IgD-negative memory B cell (primary cell): Measurements from ENCODE around the gene LFNG. TPM values are rescaled to one million over a fixed set of nuclear protein-coding genes. Genes with fewer than 3 reads are reported as not detected.
A peak's percentile ranks its signal among the peaks of the same experiment; 100 is the strongest.

Experiments used
- H3K27ac Mint-ChIP-seq, 3 donors: one replicate each; pipeline ENCODE4 v1.8.0; 2020 to 2022; ENCODE audit warnings: mild to moderate bottlenecking in 3 of 3, mixed read lengths in 3 of 3, moderate library complexity in 1 of 3
- H3K27me3 Mint-ChIP-seq: one replicate; pipeline ENCODE4 v1.8.0; 2021; ENCODE audit warnings: mixed read lengths
- H3K36me3 Mint-ChIP-seq: one replicate; pipeline ENCODE4 v1.8.0; 2020; ENCODE audit warnings: mild to moderate bottlenecking, mixed read lengths
- H3K4me1 Mint-ChIP-seq, 3 donors: one replicate each; pipeline ENCODE4 v1.8.0; 2020 to 2022; ENCODE audit warnings: mixed read lengths in 3 of 3, mild to moderate bottlenecking in 1 of 3
- H3K4me3 Mint-ChIP-seq, 4 donors: one replicate each; pipeline ENCODE4 v1.8.0; 2020 to 2022; ENCODE audit warnings: mild to moderate bottlenecking in 4 of 4, mixed read lengths in 4 of 4, moderate library complexity in 3 of 4
- H3K9me3 Mint-ChIP-seq, 3 donors: one replicate each; pipeline ENCODE4 v1.8.0; 2020 to 2021; ENCODE audit warnings: mixed read lengths in 3 of 3, mild to moderate bottlenecking in 1 of 3
- polyA plus RNA-seq: library from polyadenylated mRNA; unstranded; fragments of 300-500 nt; fragmentation: Illumina TruSeq; gene quantifications from one replicate; pipeline ENCODE4 v1.2.3, GENCODE V29; 2021

Gene LFNG
- polyA plus RNA-seq = 1.7 TPM

GRCh38 chr7:2519119-2519930, at the start of gene LFNG:
Gene LFNG, plus strand, starts transcription at chr7:2519774. Its CDS starts 88 bp downstream, at chr7:2519862.
- Mint-ChIP-seq H3K27me3 (no peaks in the 10 kb centered on the region), H3K9me3 (no peaks in the 10 kb centered on the region), H3K27ac (peak within 1 kb of the TSS; percentile 90 to 97 (median 96)), H3K4me3 (peak within 1 kb of the TSS; percentile 94 to 99 (median 97)), H3K4me1 (peaks cover 12 to 23% (median 16%) of the 10 kb centered on the region in 3 donors), H3K36me3 (peaks cover 7% of the 10 kb centered on the region)

GRCh38 chr7:2470204-2471021, 49.2 kb upstream of the LFNG start:
- Mint-ChIP-seq H3K4me3 (no peak overlapping the region), H3K27ac (no peak overlapping the region), H3K4me1 (peaks cover 2 to 5% (median 2%) of the 10 kb centered on the region in 3 donors), H3K9me3 (no peaks in the 10 kb centered on the region), H3K36me3 (no peaks in the 10 kb centered on the region), H3K27me3 (peaks cover 3% of the 10 kb centered on the region)

GRCh38 chr7:2471022-2471329, 48.6 kb upstream of the LFNG start:
- Mint-ChIP-seq H3K4me1 (peaks cover 2 to 5% (median 2%) of the 10 kb centered on the region in 3 donors), H3K9me3 (no peaks in the 10 kb centered on the region), H3K27me3 (peaks cover 3% of the 10 kb centered on the region)

DNA sequence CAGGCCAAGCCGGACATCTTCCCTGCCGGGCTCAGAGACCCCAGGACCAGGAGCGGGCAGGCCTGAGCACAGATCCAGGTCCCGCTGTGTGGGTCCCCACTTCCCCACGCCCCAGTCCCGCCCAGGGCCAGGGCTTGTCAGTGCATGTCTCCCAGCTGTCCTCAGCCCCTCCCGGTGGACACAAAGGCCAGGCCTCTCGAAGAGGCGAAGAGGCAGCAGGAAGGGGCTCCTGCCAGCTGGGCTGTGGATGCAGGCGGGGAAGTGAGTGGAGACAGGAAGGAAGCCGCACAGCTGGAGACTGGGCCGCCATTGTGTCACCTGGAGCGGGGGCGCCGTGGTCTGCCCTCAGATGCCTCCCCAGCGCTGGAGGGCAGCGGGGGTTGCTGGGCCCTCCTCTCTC, 48.2 kb upstream of the LFNG start:
- Mint-ChIP-seq H3K9me3 (no peaks in the 10 kb centered on the region), H3K4me3 (no peak overlapping the region), H3K27me3 (peaks cover 3% of the 10 kb centered on the region), H3K27ac (no peak overlapping the region), H3K36me3 (no peaks in the 10 kb centered on the region), H3K4me1 (peaks cover 2 to 5% (median 2%) of the 10 kb centered on the region in 3 donors)

More at GRCh38 chr7:2471022-2471329, 48.6 kb upstream of the LFNG start:
- Mint-ChIP-seq H3K36me3 (no peaks in the 10 kb centered on the region), H3K4me3 (no peak overlapping the region), H3K27ac (no peak overlapping the region)

DNA sequence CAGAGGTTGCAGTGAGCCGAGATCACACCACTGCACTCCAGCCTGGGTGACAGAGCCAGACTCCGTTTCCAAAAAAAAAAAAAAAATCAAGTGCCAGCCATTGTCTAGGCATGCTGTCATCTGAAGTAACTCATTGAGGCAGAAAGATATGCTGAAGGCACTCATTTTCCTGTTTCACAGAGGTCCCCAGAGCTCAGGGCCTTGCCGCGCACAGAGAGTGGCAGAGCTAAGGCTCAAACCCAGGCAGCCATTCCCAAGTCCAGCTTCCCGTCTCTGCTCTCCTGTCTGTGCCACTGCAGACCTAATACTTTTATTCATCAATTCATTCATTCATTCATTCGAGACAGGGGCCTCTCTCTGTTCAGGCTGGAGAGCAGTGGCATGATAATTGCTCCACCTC, 46.8 kb upstream of the LFNG start:
- Mint-ChIP-seq H3K4me3 (no peak overlapping the region), H3K36me3 (no peaks in the 10 kb centered on the region), H3K27ac (no peak overlapping the region), H3K9me3 (no peaks in the 10 kb centered on the region), H3K4me1 (peaks cover 2 to 5% (median 3%) of the 10 kb centered on the region in 3 donors), H3K27me3 (peaks cover 5% of the 10 kb centered on the region)

- Mint-ChIP-seq H3K27ac (no peak overlapping the region), H3K9me3 (no peaks in the 10 kb centered on the region), H3K36me3 (no peaks in the 10 kb centered on the region), H3K4me3 (no peak overlapping the region), H3K27me3 (peaks cover 5% of the 10 kb centered on the region), H3K4me1 (peaks cover 2 to 5% (median 3%) of the 10 kb centered on the region in 3 donors)
Measured at GRCh38 chr7:2473496-2474180, 45.9 kb upstream of the LFNG start.

GRCh38 chr7:2474224-2474623, 45.4 kb upstream of the LFNG start:
- no peak overlapping the region for H3K27ac Mint-ChIP-seq
- H3K4me1 Mint-ChIP-seq = peaks cover 0 to 1% (median 0%) of the 10 kb centered on the region in 3 donors
- no peak overlapping the region for H3K4me3 Mint-ChIP-seq
- H3K36me3 Mint-ChIP-seq = no peaks in the 10 kb centered on the region
- peaks cover 3% of the 10 kb centered on the region for H3K27me3 Mint-ChIP-seq
- no peaks in the 10 kb centered on the region for H3K9me3 Mint-ChIP-seq

- Mint-ChIP-seq H3K27me3 (peaks cover 3% of the 10 kb centered on the region), H3K27ac (no peak overlapping the region), H3K9me3 (no peaks in the 10 kb centered on the region), H3K36me3 (no peaks in the 10 kb centered on the region), H3K4me3 (no peak overlapping the region), H3K4me1 (peaks cover 0 to 1% (median 0%) of the 10 kb centered on the region in 3 donors)
Measured at GRCh38 chr7:2474813-2475677, 44.5 kb upstream of the LFNG start.

DNA sequence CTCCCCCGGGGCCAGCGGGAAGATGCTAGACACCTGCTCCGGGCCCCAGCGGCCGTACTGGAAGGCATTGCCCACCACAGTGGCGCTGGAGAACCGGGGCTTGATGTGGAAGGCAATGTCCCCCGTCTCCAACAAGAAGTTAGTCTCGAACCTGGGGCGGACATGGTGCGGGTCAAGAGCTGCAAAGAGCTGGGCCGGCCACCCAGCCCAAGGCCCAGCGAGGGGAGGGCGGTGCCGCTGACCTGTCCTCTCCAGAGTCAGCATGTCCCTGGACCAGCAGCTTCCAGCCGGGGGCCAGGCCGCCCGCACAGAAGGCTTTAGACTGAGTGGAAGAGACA, 43.9 kb upstream of the LFNG start:
- no peaks in the 10 kb centered on the region for H3K36me3 Mint-ChIP-seq
- H3K4me3 Mint-ChIP-seq = no peak overlapping the region
- H3K4me1 Mint-ChIP-seq = peaks cover 0 to 1% (median 0%) of the 10 kb centered on the region in 3 donors
- H3K27ac Mint-ChIP-seq = no peak overlapping the region
- peaks cover 3% of the 10 kb centered on the region for H3K27me3 Mint-ChIP-seq
- H3K9me3 Mint-ChIP-seq = no peaks in the 10 kb centered on the region

DNA sequence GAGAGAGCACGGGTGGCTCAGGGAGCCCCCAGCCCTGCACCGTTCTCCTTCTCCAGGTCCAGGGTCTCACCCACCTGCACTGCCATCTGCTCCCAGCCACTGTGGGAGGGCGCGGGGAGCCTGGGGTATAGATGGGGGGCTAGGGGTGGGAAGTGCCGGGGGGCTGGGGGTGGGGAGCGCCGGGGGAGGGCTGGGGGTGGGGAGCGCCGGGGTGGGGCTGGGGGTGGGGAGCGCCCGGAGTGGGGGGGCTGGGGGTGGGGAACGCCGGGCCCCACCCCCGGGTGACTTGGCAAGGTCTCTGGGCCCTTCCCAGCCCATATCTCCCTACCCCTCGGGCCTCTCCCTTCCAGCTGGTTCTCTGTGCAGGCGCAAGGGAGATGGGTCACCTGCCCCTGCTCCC, 43.3 kb upstream of the LFNG start, which contains the start of gene GRIFIN:
TSS of gene GRIFIN (minus strand) at position 101 of the 400 bp plus-strand sequence. CDS start at position 86, 15 bp downstream.
- Mint-ChIP-seq H3K27ac (no peak within 1 kb of the TSS), H3K36me3 (no peaks in the 10 kb centered on the region), H3K27me3 (peaks cover 2% of the 10 kb centered on the region)

DNA sequence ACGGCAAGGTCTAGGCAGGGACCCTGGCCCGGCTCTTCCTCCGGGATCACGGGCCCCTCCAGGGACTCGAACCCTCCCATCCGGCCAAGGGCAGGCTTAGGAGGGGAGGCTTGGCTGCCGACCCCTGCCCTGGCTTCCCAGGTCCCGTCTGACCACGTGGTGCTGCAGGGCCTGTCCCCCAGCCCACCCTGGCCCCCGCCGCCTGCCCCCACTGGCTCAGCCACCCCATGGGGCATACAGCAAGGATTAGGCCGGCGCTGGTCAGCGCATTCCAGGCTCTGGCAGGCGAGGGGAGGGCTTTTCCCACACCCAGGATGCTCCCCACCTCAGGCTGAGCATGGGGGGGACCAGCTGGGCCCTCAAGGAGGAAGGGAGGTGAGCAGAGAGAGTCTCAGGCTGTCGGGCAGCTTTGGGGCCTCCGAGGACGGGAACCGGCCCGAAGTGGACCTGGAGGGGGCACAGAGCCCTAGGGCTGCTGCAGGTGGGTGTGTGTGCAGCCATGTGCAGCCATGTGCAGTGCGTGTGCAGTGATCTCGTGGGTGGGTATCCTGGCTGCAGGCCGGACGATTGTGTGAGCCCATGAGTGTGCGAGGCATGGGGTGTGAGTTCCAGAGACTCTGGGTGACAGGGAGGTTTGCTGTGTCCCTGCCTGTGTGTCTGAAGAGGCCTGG, 42.7 kb upstream of the LFNG start:
- no peaks in the 10 kb centered on the region for H3K36me3 Mint-ChIP-seq
- H3K9me3 Mint-ChIP-seq = no peaks in the 10 kb centered on the region
- H3K4me3 Mint-ChIP-seq = no peak overlapping the region
- H3K27ac Mint-ChIP-seq = no peak overlapping the region
- peaks cover 2% of the 10 kb centered on the region for H3K27me3 Mint-ChIP-seq
- peaks cover 0 to 1% (median 0%) of the 10 kb centered on the region in 3 donors for H3K4me1 Mint-ChIP-seq

More for the DNA sequence above, 43.3 kb upstream of the LFNG start, which contains the start of gene GRIFIN:
- no peak within 1 kb of the TSS for H3K4me3 Mint-ChIP-seq
- H3K9me3 Mint-ChIP-seq = no peaks in the 10 kb centered on the region
- peaks cover 0 to 1% (median 0%) of the 10 kb centered on the region in 3 donors for H3K4me1 Mint-ChIP-seq

- Mint-ChIP-seq H3K4me3 (peak overlapping the region in 1 of 4 donors; percentile 32), H3K36me3 (no peaks in the 10 kb centered on the region), H3K27me3 (peaks cover 2% of the 10 kb centered on the region), H3K27ac (no peak overlapping the region), H3K9me3 (no peaks in the 10 kb centered on the region), H3K4me1 (peaks cover 0 to 1% (median 0%) of the 10 kb centered on the region in 3 donors)
Measured at GRCh38 chr7:2477447-2478398, 41.9 kb upstream of the LFNG start.

DNA sequence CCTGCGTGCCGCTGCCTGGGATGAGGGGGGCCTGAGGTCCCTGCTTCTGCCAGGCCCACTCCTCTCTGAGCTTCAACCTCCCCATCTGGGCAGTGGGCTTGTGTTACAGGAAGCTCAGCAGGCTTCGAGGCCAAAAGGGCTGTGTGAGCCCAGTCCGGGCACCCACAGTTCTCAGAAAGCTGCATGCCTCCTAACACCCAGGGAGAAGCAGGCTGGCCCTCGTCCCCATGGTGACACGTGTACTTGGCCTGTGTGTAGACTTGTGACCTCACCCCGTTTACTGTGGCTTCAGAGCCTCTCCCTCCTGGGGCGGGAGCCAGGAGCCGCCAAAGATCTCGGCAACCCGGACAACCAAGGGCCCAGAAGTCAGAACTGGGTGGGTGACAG, 41.2 kb upstream of the LFNG start:
- Mint-ChIP-seq H3K36me3 (no peaks in the 10 kb centered on the region), H3K9me3 (peaks cover 0 to 3% (median 0%) of the 10 kb centered on the region in 3 donors), H3K27ac (no peak overlapping the region), H3K4me3 (peak overlapping the region in 2 of 4 donors; percentile 12 to 23), H3K27me3 (peaks cover 2% of the 10 kb centered on the region), H3K4me1 (peaks cover 0 to 1% (median 0%) of the 10 kb centered on the region in 3 donors)
